Hepatocyte (in vitro differentiated cells): ENCODE measurements around the gene UBE3C. TPM values are rescaled to one million over a fixed set of nuclear protein-coding genes. Genes with fewer than 3 reads are reported as not detected.
"Not testable (repeated sequence)": the region's sequence is repeated elsewhere in the genome, so short reads cannot be mapped to it uniquely, and the experiment has no call there.

Experiments used
- DNase-seq: peaks from one replicate; pipeline ENCODE4 v3.0.0-alpha.2; 2016; ENCODE audit warnings: low spot score
- H2AFZ ChIP-seq: fragments of 200-600 bp; sonication (generic); 2 replicates; pipeline ENCODE4 v1.6.0; 2016; ENCODE audit warnings: antibody characterized with exemption, mild to moderate bottlenecking
- H3K27ac ChIP-seq: fragments of 200-600 bp; sonication (generic); 2 replicates; pipeline ENCODE4 v1.5.1; 2016; ENCODE audit warnings: mild to moderate bottlenecking
- H3K27me3 ChIP-seq: fragments of 200-600 bp; sonication (generic); 2 replicates; pipeline ENCODE4 v1.6.1; 2016
- H3K36me3 ChIP-seq: fragments of 200-600 bp; sonication (generic); replicated peaks from 2 replicates; pipeline ENCODE4 v1.5.1; 2016; ENCODE audit warnings: low read depth; ENCODE audit not compliant: insufficient read depth
- H3K4me1 ChIP-seq: fragments of 200-600 bp; sonication (generic); 2 replicates; pipeline ENCODE4 v1.5.1; 2016; ENCODE audit warnings: mild to moderate bottlenecking, moderate library complexity; ENCODE audit not compliant: insufficient read depth
- H3K4me2 ChIP-seq: fragments of 200-600 bp; sonication (generic); 2 replicates; pipeline ENCODE4 v1.6.0; 2016
- H3K4me3 ChIP-seq: fragments of 200-600 bp; sonication (generic); 2 replicates; pipeline ENCODE4 v1.5.1; 2016; ENCODE audit warnings: mild to moderate bottlenecking
- H3K79me2 ChIP-seq: fragments of 200-600 bp; sonication (generic); 2 replicates; pipeline ENCODE4 v1.6.0; 2017; ENCODE audit warnings: mild to moderate bottlenecking
- H3K9me2 ChIP-seq: fragments of 200-600 bp; sonication (generic); replicated peaks from 2 replicates; pipeline ENCODE4 v1.6.0; 2017; ENCODE audit warnings: mild to moderate bottlenecking; ENCODE audit not compliant: insufficient read depth
- H3K9me3 ChIP-seq: fragments of 200-600 bp; sonication (generic); 2 replicates; pipeline ENCODE4 v1.5.1; 2016; ENCODE audit warnings: low read depth, mild to moderate bottlenecking
- H4K20me1 ChIP-seq: fragments of 200-600 bp; sonication (generic); 2 replicates; pipeline ENCODE4 v1.6.0; 2016; ENCODE audit warnings: mild to moderate bottlenecking; ENCODE audit not compliant: insufficient read depth, poor library complexity, severe bottlenecking
- EZH2 ChIP-seq: fragments of 200-600 bp; sonication (generic); IDR thresholded peaks from 2 replicates; pipeline ENCODE4 v1.6.1; 2016; ENCODE audit warnings: antibody characterized with exemption, mild to moderate bottlenecking, borderline replicate concordance
- EZH2phosphoT487 ChIP-seq: fragments of 200-600 bp; sonication (generic); IDR thresholded peaks from one replicate; pipeline ENCODE4 v1.6.1; 2018; ENCODE audit warnings: antibody characterized with exemption, mild to moderate bottlenecking, low read depth, moderate library complexity; ENCODE audit not compliant: unreplicated experiment, severe bottlenecking
- WGBS: methylation state at CpG from one replicate; pipeline ENCODE4 v1.1.6; 2016; ENCODE audit warnings: low lambda C conversion rate; ENCODE audit errors: missing lambda C conversion rate; 5-methylcytosine and 5-hydroxymethylcytosine counted together
- polyA plus RNA-seq: library from polyadenylated mRNA; unstranded; fragments of >200 nt; fragmentation: Nextera tagmentation; extraction: Ambion mirVana; gene quantifications from 2 replicates; pipeline ENCODE4 v1.2.1, GENCODE V29; 2016
- total RNA-seq: library from RNA; depleted of rRNA; stranded (reverse); fragments of >200 nt; gene quantifications from 2 replicates; pipeline ENCODE4 v1.2.3, GENCODE V29; 2014
- TF ChIP-seq, protein P1 (sequence below): fragments of 200-600 bp; sonication (generic); IDR thresholded peaks from 2 replicates; pipeline ENCODE4 v1.5.1; 2016; ENCODE audit warnings: antibody characterized with exemption, mild to moderate bottlenecking; ENCODE audit not compliant: poor library complexity

Gene UBE3C
- total and polyA plus RNA-seq, 2 experiments from 2014 or later, result 24.6 to 72.6 TPM

DNA sequence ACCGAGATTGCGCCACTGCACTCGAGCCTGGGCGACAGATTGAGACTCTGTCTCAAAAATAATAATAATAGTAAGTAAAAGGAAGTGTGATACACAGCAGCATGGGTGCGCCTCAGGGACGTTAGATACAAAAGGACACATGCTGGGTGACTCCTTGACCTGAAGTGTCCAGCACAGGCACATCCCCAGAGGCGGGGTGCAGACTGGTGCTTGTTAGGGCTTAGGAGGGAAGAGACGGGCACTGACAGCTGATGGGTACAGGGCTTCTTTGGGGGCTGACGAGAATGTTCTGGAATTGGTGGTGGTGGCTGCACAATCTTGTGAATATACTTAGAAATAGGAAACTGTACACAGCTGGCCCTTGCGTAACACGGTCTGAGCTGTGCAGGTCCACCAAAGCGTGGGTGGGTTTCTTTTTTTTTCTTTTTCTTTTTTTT is 136.3 kb downstream of the UBE3C start:
- no peak overlapping the region for H2AFZ ChIP-seq
- DNase-seq, result no peak
- WGBS, result 87% methylated on average over 12 of the region's 12 CpGs
- H3K36me3 ChIP-seq, result no peaks in the 10 kb centered on the region
- H3K9me2 ChIP-seq, result no peaks in the 10 kb centered on the region
- H3K9me3 ChIP-seq, result no peaks in the 10 kb centered on the region
- no peaks in the 10 kb centered on the region for H3K79me2 ChIP-seq
- H3K4me3 ChIP-seq, result no peak overlapping the region
- no peak overlapping the region for H3K4me2 ChIP-seq
- peaks cover 10% of the 10 kb centered on the region for H3K4me1 ChIP-seq
- no peaks in the 10 kb centered on the region for H4K20me1 ChIP-seq
- H3K27me3 ChIP-seq, result no peaks in the 10 kb centered on the region
- H3K27ac ChIP-seq, result no peak overlapping the region
- TF ChIP-seq EZH2 (no peak), EZH2phosphoT487 (no peak)
- TF ChIP-seq, protein P1, sequence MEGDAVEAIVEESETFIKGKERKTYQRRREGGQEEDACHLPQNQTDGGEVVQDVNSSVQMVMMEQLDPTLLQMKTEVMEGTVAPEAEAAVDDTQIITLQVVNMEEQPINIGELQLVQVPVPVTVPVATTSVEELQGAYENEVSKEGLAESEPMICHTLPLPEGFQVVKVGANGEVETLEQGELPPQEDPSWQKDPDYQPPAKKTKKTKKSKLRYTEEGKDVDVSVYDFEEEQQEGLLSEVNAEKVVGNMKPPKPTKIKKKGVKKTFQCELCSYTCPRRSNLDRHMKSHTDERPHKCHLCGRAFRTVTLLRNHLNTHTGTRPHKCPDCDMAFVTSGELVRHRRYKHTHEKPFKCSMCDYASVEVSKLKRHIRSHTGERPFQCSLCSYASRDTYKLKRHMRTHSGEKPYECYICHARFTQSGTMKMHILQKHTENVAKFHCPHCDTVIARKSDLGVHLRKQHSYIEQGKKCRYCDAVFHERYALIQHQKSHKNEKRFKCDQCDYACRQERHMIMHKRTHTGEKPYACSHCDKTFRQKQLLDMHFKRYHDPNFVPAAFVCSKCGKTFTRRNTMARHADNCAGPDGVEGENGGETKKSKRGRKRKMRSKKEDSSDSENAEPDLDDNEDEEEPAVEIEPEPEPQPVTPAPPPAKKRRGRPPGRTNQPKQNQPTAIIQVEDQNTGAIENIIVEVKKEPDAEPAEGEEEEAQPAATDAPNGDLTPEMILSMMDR, result no peak

DNA sequence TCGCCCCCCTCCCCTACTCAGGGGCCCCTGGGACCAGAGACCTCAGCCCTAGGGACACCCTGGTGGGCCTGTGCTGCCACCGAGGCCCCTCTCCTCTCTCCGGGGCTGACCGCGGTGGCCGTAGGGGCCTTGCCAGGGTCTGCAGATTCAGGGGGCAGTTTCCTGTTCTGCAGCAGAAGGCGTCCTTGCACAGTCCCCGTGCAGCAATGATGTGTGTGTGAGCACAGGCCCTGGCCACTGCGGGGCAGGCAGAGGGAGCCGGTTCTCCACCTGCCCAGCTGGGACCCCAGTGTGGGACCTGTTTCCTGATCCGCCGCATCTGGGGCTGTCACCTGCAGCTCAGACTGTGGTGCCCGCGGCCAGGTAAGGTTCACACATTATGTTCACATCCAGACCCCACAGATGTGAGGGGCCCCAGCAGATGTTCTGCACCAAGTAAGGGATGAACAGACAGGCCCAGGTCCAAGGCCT is 137.4 kb downstream of the UBE3C start:
- Histone ChIP-seq H3K9me2 (no peaks in the 10 kb centered on the region), H3K27me3 (no peaks in the 10 kb centered on the region), H3K9me3 (no peaks in the 10 kb centered on the region), H3K4me3 (no peak overlapping the region), H4K20me1 (no peaks in the 10 kb centered on the region), H3K79me2 (no peaks in the 10 kb centered on the region), H3K36me3 (no peaks in the 10 kb centered on the region), H3K4me1 (peaks cover 10% of the 10 kb centered on the region), H3K4me2 (no peak overlapping the region), H3K27ac (no peak overlapping the region), H2AFZ (no peak overlapping the region)
- no peak for DNase-seq
- 92% methylated on average over 14 of the region's 14 CpGs for WGBS
- TF ChIP-seq, protein P1, result no peak
- TF ChIP-seq EZH2, result no peak
- TF ChIP-seq EZH2phosphoT487, result no peak

DNA sequence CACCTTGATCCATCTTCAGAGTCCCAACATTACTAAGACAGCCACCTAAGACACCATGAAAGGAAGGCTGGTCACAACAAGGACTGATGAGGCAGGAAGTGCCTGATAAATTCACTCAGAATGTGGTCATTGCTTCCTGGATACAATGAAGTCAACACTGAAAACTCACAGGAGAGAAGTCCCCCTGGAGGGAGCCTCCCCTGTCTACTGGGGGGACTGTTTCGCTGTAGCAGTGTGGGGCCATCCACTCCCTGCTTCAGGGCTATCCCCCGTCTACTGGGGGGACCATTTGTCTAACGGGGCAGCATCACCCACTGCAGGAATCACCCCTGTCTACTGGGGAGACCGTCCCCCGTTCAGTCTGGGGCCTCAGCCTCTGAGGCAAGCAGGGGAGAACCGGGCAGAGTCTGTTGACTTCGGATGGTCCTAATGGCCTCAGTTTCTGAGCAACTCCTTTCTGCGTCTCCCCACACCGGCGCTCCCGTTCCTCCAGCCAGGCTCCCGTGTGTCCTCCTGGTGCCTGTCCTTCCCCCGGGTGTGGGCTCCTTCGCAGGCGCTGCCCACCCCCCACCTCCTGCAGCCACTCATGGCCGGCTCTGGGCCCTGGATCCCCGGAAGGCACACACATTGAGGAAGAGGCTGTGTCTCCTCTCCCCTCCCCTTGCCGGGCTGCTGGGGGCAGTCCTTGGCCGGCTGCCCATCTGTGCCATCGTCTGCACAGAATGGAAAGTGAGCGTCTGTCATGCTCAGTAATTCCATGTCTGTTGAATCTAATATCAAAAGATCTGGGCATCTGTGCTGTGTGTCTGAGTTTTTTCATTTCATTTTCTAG is 138.2 kb downstream of the UBE3C start:
- Histone ChIP-seq H3K4me1 (peaks cover 10% of the 10 kb centered on the region), H3K4me3 (no peak overlapping the region), H4K20me1 (no peaks in the 10 kb centered on the region), H3K9me2 (no peaks in the 10 kb centered on the region), H3K27ac (no peak overlapping the region), H3K27me3 (no peaks in the 10 kb centered on the region), H3K36me3 (no peaks in the 10 kb centered on the region), H3K9me3 (no peaks in the 10 kb centered on the region), H3K79me2 (no peaks in the 10 kb centered on the region), H3K4me2 (no peak overlapping the region), H2AFZ (no peak overlapping the region)
- TF ChIP-seq EZH2 (no peak), EZH2phosphoT487 (no peak)
- TF ChIP-seq, protein P1, result no peak
- WGBS, result 75% methylated on average over 21 of the region's 21 CpGs
- DNase-seq, result no peak

DNA sequence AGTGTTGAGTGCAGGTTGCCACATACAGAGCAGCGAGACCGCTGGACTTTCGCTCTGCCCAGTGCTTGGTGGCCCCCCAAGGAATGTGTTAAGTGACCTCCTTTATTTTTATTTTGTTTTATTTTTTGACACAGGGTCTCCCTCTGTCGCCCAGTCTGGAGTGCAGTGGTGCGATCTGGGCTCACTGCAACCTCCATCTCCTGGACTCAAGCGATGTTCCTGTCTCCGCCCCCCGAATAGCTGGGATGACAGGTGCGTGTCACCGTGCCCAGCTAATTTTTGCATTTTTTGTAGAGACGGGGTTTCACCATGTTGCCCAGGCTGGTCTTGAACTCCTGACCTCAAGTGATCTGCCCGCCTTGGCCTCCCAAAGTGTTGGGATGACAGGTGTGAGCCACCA is 138.8 kb downstream of the UBE3C start:
- 91% methylated on average over 12 of the region's 12 CpGs for WGBS
- not testable (repeated sequence) for H2AFZ ChIP-seq, H3K27ac ChIP-seq, H3K9me3 ChIP-seq, H3K9me2 ChIP-seq, H3K27me3 ChIP-seq, H4K20me1 ChIP-seq, H3K79me2 ChIP-seq, H3K36me3 ChIP-seq, H3K4me1 ChIP-seq, H3K4me2 ChIP-seq, H3K4me3 ChIP-seq, DNase-seq
